ENCODE data around the gene PHLDA2.

The PHLDA2 gene

DNA sequence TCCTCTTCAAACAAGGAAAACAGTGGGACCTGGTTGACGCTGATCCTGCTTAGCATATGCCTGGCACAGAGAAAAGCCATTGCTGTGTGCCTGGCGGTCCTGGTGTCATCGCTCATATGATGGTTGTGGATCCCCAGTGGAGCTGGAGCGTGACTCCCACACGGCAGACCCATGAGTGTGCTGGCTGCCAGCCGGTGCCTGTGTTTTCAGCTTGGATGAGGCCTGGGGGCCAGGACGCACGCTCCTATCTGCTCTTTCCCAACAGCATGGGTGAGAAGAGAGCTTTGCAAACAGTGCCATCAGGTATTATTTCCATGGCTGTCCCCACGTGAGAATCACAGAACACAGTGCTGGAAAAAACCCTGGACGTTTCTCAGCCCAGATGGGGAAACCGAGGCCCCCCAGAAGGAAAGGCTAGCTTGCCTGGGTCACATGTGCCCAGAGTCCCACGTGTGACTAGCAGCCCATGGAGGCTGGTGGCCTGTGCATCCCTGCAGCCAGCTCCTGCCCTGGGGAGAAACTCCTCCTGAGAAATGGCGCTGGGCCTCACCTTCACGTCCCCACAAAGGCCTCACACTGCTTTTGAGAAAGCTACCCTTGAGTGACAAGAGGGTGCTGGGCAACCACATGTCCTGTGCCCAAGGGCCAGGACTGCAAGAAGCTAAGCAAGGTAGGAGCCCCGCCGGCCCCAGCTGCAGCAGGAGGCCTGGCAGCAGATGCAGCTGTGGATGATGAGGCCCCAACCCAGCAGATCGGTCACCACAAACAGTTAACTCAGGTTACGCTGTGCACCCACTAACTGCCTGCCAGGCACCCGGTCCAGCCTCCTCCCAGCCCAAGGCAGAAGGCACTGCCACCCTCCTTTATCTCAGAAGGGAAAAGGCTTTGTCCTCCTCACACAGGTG, 47.9 kb downstream of the PHLDA2 start:
- DNase-seq: no peak

DNA sequence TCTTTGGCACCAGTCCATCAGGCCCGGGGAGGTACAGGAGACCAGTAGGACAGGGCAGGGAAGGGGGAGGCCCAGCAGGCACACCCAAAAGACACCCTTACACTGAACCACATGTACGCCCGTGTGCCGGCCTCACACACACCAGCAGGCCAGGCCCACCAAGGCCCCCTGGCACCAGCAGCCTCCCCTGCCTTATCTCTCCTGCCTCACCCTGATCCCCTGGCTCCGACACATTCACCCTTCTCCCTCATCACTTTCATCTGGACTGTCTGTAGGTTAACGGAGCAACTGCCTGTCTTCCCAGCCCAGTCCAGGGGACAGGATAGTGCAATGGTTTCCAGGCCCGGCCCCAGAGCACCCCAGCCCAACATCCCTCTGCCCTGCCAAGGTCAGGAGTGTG, 48.6 kb downstream of the PHLDA2 start:
- DNase-seq: no peak

DNA sequence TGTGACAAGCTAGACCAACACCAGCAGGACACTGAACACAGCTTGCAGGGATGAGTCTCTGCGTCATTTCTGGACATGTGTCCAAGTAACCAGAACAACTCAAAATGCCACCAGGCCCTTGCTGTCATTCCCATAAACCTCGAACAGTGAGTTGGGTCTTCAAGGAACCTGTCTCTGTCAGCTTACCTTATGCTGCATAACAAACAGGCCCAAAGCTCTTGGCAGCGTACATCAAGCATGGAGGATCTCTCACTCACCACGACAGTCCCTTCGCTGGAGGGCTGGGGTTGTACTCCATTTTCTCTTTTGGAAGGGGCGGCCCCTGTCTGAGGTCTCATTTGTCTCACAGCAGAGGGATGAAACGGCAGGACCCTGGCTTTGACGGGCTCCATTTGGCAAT, 50.4 kb downstream of the PHLDA2 start:
- no peak for DNase-seq
